ENCODE data around the gene CEMP1.
"Not testable (repeated sequence)": the region's sequence is repeated elsewhere in the genome, so short reads cannot be mapped to it uniquely, and the experiment has no call there.

The CEMP1 gene, protein sequence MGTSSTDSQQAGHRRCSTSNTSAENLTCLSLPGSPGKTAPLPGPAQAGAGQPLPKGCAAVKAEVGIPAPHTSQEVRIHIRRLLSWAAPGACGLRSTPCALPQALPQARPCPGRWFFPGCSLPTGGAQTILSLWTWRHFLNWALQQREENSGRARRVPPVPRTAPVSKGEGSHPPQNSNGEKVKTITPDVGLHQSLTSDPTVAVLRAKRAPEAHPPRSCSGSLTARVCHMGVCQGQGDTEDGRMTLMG

DNA sequence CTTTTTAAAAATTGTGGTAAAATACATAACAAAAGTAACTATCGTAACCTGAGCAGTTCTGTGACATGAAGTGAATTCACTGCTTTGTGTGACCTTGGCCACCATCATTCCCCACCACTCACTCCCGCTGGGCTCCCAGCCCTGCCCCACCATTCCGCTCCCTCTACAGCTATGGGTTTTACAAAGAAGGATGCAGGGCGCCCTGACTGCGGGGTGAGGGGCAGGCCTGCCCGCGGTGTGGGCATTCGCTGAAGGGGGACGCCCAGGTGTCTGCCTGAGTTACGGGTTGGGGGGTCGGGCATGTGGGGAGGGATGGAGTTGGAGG lies at the start of gene CEMP1:
CEMP1 (minus strand) TSS at position 38 of the 325 bp plus-strand sequence. CDS start 335 bp downstream, outside the sequence.
- DNase-seq: no peak

DNA sequence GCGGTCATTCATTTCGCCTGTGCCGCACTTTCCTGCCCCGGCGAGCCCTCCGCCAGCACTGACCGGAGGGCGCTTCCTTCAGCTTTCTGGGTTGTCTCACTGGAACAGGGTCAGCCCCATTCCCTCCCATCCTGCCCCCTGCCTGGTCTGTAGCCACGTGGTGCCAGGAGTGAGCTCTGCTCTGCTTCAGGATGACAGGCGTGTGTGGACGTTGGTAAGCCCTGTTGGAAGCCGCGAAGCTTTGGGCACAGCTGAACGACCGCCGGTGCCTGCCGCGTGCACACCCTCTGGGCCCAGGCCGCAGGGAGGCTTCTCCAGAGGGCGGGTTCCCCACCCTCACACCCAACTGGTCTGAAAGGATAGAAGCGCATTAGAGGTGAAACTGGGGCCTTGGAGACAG lies 49.6 kb upstream of the CEMP1 start:
- DNase-seq: not testable (repeated sequence)

DNA sequence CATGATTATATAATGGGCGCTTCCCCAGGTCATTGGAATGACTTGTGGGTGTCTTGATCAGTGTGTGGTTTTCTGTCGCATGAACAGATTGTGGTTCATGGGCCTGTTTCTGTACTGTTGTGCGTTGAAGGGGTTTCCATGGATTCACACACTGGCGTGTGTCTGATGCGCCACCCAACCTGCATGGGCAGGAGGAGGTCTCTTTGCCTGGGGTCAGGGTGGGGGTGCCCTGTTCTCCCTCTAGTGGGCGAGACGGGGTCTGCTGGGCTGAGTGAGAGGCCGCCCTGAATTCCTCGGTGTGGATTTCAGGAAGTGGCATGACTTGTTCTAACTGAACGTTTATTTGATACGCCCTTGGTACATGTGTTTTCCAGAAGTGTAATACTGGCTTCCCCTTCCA lies 48.9 kb upstream of the CEMP1 start:
- DNase-seq: not testable (repeated sequence)

DNA sequence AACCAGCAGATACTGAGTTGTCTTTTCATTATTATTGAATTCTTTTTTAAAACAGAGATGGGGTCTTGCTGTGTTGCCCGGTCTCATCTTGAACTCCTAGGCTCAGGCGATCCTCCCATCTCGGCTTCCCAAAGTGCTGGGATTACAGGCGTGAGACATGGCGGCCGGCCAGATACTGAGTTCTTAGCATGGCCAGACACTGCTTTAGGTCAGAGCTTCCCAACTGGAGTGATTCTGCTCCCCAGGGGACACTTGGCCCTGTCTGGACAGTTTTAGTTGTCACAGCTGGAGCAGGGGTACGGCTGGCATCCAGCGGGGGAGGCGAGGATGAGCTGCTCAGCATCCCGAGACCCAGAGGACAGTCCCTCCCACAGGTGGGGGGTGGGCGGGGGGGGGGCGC lies 47.7 kb upstream of the CEMP1 start:
- not testable (repeated sequence) for DNase-seq

DNA sequence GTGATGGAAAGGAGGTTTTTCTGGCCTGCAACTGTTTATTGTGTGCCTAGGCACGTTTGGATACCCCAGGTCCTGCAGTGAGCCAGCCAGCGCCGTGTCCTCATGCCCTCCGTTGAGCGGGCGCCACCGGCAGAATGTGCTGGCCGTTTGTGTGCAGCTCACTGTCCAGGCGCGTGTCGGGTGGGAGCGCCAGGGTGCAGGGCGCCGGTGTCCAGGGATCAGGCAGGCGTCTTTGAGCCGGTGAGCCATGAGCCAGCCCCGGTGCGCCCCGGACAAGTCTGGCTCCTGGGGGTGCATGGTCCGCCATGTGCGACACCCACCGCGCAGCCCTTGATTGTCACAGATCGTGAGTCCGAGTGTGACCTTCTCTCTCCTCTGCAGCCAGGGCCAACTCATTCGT lies 45.8 kb upstream of the CEMP1 start:
- not testable (repeated sequence) for DNase-seq

DNA sequence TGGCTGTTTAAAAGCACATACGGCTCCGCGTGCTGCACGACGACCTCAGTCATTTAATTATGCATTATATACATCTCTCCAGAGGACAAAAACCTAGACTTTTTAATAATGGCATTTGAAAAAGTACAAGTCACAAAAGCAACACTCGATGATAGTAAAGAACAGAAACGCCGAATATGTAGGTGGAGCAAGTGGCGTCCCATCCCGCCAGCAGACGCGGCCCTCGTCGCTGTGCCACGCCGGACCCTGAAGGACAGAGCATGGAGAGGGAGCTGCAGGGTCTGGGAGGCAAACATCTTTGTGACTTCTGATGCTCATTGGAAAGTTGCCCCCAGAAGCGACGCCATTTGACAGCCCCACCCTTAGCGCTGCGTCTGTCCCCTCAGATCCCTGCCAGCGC lies 44.6 kb upstream of the CEMP1 start:
- not testable (repeated sequence) for DNase-seq

DNA sequence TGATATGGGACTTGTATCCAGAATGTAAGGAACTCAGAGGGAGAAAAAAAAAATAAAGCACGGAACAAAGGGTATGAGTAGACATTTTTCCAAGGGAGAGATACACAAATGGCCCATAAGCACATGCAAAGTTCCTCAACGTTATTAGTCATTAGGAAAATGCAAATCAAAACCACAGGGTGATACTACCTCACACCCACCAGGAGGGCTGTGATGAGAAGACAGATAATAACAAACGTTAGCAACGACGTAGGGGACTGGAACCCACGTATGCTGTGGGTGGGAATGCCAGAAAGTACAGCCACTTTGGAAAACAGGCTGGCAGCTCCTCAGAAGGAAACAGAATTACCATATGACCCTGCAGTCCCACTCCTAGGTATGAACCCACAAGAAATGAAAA lies 41.5 kb upstream of the CEMP1 start:
- not testable (repeated sequence) for DNase-seq

DNA sequence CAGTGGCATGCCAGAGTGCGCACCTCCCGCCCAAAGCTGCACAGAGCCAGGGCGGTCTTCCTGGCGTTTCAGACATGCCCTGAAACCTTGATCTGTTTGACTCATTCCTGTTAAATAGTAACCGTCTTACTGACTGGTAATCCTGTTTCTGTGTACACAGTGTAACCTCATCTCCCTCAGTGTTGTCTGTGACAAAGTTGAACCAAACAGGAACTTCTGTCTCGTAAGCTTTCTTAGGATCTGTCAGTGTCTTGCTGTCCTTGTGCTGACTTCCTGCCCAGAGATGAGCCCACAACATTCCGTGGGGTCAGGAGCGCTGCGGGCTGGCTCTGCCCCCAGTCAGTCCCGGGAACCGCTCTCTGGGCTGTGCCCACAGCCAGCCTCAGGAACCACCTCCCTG lies 37.4 kb upstream of the CEMP1 start:
- not testable (repeated sequence) for DNase-seq

DNA sequence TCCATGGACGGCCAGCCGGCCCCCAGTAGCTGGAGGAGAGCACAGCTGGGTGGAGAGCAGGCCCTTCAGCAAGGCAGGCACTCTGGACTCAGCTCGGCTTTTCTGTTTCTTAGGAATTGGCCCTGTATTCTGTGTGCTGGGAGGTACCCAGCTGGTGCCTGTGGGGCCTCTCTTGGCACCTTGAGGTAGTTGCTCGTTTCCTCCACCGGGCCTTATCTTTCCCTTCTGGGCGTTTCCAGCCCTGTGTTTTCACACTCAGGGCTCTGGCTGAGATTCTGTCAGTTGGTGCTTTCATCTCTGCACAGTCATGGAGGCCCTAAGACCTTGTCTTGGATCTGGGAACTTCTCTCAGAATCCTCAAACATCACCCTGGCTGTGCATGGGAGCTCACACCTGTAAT lies 36.3 kb upstream of the CEMP1 start:
- not testable (repeated sequence) for DNase-seq

DNA sequence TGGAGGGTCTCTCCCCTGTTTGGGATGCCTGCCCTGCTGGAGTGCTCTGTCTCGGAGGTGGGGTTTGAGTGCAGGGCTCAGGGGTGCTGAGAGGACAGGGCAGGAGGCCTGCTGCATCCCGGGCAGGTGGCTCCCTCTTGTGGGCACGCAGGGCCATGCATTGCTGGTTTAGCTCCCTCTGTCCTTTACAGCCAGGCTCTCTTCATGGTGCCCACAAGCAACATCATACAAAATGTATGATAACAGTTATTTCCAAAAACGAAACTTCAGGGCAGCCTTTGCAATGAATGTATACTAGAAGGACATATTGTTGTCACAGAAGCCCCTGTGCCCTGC lies 29.6 kb upstream of the CEMP1 start:
- DNase-seq: not testable (repeated sequence)

DNA sequence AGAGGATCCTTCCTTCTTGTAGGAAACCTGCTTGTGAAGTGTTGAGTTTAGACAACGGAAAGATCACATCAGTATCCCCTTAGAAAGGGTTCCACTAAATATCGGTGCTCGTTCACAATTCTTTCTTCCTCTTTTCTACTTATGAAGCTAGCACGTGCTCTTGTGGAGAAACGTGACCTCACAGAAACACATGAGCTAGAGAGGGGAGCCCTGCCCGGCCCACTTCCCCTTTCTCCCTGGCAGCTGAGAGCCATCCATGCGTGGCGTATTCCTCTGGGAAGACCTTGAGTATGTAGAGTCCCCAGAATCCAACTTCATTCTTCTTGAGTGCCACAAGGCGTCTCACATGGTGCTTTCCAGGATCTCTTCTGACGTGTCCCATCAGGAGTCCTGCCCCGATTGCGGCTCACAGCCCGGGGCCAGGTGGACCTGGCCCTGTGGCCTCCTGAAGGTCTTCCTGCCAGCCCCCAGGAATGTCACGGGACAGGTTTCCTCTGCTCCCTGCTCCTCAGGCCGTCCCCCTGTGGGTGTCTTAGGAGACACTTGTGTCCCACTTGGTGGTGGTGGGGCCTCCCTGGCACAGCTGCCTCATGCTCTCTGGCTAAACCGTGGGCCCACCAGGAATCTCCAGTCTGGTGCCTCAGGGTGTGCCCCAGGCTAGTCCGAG lies 29.1 kb upstream of the CEMP1 start:
- DNase-seq: not testable (repeated sequence)

DNA sequence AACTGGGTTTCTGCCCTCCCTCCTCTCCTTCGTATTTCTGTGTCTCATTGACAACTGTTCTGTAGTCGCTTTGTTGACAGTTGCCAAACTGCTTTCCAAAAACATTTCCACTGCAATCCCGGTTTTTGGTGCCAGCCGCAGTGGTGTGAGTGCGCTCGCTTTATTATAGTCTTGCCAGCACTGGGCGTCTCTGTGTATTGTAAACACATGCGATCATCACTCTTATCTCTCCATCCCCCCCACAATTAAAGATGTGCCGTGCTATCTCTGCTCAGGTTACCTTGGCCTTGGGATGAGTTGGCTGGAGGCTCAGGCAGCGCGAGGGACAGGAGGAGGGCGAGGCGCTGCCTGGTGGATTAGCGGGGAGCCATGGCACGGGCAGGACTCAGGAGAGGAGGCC lies 25.9 kb upstream of the CEMP1 start:
- DNase-seq: not testable (repeated sequence)

DNA sequence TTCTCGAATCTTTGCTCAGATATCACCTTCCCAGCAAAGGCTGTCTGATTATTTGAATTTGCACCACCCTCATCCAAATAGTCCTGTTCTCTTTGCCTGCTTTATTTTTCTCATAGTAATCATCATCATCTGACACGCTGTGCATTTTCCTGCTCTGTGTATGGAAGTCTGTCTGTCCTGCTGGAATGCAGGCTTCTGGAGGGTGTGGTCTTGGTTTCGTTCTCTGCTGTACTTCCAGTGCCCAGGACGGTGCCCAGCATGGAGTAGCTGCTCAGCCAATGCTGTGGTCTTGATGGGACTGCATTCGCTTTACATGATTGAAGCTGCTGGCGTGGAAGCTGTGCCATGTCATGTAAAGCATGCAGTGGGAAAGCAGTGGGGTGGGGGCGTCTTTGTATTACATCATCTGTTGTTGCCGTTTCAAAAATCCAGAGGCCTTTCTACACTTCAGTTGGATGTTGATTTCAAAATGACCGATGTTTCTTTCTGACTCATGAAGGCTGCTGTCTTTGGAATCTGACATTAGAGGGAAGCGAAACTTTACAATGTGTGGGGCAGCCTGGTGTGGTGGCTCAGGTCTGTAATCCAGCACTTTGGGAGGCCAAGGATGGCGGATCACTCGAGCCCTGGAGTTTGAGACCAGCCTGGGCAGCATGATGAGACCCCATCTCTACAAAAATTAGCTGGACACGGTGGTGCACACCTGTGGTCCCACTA lies 23.7 kb upstream of the CEMP1 start:
- DNase-seq: not testable (repeated sequence)

DNA sequence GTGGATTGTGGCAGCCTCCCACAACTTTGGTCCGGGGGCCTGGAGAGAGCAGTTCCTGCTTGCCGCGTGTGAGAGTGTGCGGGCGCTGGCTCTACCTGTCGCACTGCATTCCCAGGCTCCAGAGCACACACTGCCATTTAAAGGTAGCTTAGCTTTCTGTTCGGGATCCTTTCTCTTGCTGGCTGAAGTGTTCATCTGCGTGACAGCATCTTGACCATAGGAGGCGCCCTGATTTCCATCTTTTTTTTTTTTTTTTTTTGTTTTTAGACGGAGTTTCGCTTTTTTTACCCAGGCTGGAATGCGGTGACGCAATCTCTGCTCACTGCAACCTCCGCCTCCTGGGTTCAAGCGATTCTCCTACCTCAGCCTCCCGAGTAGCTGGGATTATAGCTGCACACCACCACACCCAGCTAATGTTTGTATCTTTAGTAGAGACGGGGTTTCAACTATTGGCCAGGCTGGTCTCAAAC lies 20.2 kb upstream of the CEMP1 start:
- not testable (repeated sequence) for DNase-seq

DNA sequence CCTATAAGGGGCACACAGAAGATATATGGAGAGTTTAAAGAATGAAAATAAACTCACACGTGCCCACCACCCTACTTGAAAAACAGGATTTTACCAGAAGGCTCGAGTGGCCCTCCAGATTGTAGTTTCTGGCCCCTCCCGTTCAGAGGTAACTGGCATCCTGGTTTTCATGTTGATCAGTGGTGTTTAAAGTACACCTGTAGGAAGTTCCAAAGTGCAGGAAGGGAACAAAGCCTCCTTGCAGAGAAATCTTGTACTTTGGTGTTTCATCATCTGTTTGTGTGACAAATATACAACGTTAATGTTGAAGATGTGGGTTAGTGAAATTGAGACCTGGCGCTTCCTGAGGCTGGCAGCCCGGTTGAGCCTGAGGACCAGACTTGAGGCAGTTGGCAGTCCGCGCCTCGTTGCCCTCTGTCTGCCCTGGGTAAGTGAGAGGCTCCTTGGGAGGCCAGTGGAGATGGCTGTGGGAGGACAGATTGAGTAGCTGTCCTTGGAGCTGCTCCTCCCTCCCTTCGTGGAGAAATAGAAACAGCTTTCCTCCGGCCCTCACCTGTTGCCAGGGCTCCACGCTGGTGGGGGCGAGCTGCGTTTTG lies 19.2 kb upstream of the CEMP1 start:
- DNase-seq: not testable (repeated sequence)

DNA sequence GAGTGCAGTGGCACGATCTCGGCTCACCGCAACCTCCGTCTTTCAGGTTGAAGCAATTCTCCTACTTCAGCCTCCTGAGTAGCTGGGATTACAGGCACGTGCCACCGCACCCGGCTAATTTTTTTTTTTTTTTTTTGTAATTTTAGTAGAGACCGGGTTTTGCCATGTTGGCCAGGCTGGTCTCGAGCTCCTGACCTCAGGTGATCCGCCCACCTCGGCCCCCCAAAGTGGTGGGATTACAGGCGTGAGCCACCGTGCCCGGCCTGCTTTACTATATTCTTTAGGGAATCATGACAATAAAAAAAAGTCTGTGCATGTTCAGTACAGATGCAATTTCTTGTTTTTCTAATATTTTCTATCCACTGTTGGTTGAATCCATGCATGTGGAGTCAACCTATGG lies 12.6 kb upstream of the CEMP1 start:
- DNase-seq: not testable (repeated sequence)

DNA sequence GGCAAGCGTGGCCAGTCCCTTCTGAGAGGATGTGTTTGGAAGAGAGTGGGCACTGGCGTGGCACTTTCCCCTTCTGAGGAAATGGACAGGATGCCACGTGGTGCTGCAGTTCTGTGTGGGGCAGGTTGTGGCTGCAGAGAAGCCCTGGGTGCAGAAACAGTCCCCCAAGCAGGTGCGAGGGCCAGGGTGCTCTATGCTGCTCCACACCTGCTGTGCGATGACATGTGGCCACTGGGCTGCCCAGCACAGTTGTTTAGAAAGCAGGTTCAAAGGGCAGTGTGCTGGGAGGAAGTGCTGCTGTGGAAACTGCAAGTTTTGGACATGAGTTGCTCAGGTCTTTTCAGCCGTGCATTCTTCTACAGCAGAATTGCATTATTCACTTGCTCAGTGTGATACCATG lies 10.2 kb upstream of the CEMP1 start:
- not testable (repeated sequence) for DNase-seq

DNA sequence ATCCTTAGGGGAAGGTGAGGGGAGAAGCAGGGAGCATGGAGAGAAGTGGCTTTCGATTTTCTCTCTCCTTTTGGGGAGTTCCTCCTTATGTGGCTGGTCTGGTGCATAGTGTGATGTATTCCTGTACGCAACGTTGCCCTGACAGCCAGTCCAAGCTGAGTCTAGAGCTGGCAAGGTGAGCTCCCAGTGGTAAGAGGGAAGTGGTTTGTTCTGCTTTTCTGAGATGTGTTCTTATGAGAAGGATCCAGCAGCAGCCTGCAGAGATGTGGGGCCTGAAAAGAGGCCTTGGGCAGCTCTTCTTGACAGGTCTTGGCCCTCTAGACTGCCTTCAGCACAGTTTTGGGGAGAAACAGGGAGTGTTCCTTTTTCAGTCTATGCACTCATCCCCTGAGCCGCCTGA lies 9.7 kb upstream of the CEMP1 start:
- not testable (repeated sequence) for DNase-seq

DNA sequence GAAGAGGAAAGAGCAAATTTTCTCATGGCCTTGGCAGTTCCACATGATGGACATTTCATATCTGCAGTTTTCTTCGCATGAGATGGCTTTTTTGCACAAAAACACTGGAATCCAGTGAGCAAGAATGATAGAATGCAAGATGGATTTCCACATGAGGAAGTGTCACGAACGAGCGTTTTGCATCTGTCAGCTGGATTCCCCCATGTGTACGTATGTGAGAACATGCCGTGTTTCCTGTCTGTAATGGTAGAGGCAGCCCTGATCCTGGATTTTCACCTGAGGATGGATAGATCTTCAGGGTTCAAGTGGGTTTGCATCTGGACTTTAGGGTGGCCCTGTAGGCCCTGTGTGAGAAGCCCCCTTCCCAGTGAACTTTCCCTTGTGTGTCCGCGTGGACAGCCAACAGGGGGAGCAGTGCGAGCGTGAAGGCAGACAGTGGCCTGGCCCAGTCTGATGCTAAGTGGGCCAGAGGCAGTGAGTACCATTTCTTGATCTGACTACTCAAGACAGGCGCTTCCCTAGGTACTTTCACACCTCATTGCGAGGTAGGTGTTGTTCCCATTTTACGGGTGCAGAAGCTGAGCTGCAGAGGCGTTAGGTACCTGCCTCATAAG lies 8.7 kb upstream of the CEMP1 start:
- not testable (repeated sequence) for DNase-seq

DNA sequence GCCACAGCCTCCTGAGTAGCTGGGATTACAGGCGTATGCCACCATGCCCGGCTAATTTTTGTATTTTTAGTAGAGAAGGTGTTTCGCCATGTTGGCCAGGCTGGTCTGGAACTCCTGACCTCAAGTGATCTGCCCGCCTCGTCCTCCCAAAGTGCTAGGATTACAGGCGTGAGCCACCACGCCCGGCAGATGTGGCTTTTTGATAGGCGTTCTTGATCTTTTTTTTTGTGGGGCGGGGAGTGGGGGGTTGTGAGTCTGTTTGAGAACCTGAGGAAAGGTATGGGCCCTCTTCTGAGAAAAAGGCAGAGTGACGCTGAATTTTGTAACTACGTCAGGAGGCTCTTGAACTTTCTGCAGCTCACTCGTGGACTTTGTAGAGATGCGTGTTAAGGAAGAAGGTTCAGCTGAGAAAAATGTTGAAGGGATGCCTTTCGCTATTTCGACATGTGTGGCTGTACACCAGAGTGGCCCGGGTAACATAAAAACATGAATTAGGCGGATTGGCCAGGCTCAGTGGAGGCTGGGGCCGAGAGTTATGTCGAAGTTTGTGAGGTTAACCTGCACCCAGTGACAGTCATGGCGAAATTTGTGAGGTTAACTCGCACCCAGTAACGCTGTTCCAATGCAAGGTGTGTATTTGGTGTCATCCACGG lies 8.1 kb upstream of the CEMP1 start:
- not testable (repeated sequence) for DNase-seq

DNA sequence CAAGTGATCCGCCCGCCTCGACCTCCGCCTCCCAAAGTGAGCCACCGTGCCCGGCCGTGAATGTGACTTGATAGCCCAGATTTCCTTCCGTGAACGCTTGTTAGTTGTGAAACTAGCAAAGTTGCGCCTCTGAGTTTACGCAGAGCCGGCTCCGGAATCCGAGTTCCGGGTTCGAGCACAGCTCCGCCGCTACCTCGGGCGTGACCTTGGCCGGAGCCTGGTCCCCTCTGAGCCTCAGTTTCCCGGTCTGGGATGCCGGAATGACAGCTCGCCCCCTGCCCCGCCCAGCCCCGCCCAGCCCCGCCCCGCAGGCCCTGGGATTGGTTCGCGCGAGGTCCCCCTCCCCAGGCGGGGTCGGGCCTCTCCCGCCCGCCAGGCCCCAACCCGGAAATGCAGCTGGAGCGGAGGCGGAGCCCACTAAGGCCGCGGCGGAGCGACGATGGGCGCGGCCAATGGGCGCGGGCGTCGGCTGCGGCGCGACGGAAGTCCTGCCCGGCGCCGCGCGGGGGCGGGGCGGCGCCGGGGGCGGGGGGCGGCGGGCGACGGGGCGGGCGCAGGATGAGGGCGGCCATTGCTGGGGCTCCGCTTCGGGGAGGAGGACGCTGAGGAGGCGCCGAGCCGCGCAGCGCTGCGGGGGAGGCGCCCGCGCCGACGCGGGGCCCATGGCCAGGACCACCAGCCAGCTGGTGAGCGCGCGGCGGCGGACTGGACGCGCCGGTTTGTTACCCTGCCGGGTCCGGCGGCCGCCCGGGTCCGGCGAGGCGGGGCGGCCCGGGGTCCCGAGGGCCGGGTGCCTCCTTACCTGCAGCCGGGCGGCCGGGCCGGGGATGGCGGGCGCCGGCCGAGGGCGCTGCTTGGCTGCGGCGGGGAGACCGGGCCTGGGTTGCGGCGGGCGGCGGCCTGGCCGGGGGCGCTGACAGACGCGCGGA lies 6.5 kb upstream of the CEMP1 start, which contains the start of gene PDPK1:
PDPK1 (plus strand) TSS at position 571 of the 929 bp plus-strand sequence; CDS start at position 663, 92 bp downstream.
- DNase-seq: peak; percentile 68

Measured in NCI-H748 treated with DMSO at 0.1 percent for 48 hours (cell line).